ENCODE results near the gene PDCD10. TPM values are rescaled to one million over a fixed set of nuclear protein-coding genes. Genes with fewer than 3 reads are reported as not detected.

The PDCD10 gene
- total RNA-seq, 2 experiments from 2014 or later = 78.7 to 88.7 TPM

DNA sequence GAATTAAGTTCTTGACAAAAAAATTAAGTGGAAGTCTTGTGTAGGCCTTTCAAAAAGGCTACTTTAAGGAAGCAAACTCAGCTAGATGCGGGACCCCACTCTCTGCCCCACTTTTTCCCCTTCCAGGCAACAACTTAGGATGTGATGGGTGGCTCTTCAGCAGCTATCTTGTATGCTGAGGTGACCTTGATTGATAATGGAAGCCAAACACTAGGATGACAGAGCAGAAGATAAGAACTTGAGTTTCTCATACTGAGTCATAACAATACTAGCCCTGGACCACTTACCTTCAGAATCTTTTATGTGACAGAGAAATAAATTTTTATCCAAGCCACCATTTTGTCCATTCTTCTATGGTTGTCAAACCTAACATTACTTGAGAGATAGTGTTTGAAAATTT, 16.1 kb downstream of the PDCD10 start:
- no peak for DNase-seq
- Mint-ChIP-seq H3K9me3 (peaks cover 2% of the 10 kb centered on the region), H3K4me1 (peaks cover 55% of the 10 kb centered on the region), H3K36me3 (peaks cover 64% of the 10 kb centered on the region), H3K27ac (no peak overlapping the region), H3K27me3 (no peaks in the 10 kb centered on the region), H3K4me3 (no peak overlapping the region)

DNA sequence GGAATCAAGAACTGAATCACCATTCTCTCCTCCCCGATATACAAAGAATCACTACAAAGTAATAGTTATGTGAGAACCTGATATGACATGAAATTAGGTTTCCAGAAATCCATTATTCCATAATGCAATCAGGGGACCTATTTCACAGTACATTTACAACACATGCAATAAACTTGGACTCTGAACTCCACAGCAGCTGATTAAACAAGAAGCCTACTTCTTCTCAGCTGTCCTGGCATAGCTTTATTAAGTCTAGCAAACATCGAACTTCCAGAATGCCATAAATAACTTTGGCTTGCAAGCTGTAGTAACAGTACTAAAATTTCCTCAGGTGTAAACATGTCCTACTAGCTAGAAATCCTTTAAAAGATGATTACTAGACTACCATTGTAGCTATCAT, 17.8 kb downstream of the PDCD10 start:
- Mint-ChIP-seq H3K9me3 (peaks cover 2% of the 10 kb centered on the region), H3K4me1 (peaks cover 55% of the 10 kb centered on the region), H3K27ac (no peak overlapping the region), H3K27me3 (no peaks in the 10 kb centered on the region), H3K4me3 (no peak overlapping the region), H3K36me3 (peaks cover 70% of the 10 kb centered on the region)
- no peak for DNase-seq

DNA sequence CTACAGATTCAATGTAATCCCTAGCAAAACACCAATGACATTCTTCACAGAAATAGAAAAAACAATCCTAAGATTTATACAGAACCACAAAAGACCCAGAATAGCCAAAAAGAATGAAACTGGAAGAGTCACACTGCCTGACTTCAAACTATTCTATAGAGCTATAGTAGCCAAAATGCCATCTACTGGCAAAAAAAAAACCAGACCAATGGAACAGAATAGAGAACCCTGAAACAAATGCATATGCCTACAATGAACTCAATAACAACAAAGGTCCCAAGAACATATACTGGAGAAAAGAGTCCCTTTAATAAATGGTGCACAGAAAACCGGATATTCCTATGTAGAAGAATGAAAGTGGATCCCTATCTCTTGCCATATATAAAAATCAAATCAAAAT, 19.8 kb downstream of the PDCD10 start:
- H3K4me1 Mint-ChIP-seq = peaks cover 52% of the 10 kb centered on the region
- H3K27me3 Mint-ChIP-seq = no peaks in the 10 kb centered on the region
- no peak for DNase-seq
- peaks cover 72% of the 10 kb centered on the region for H3K36me3 Mint-ChIP-seq
- no peak overlapping the region for H3K27ac Mint-ChIP-seq
- no peak overlapping the region for H3K4me3 Mint-ChIP-seq
- H3K9me3 Mint-ChIP-seq = peaks cover 2% of the 10 kb centered on the region

DNA sequence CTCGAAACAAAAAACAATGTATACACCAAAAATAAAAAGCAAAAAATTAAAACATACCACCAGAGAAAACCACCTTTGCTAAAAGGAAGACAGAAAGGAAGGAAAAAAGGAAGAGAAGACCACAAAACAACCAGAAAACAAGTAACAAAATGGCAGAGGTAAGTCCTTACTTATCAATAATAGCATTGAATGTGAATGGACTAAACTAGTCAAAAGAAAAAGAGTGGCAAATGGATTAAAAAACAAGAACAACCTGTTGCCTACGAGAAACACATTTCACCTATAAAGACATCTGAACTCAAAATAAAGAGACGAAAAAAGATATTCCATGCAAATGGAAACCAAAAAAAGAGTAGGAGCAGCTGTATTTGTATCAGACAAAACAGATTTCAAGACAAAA, 22.2 kb downstream of the PDCD10 start:
- peaks cover 44% of the 10 kb centered on the region for H3K4me1 Mint-ChIP-seq
- no peak overlapping the region for H3K4me3 Mint-ChIP-seq
- no peak overlapping the region for H3K27ac Mint-ChIP-seq

DNA sequence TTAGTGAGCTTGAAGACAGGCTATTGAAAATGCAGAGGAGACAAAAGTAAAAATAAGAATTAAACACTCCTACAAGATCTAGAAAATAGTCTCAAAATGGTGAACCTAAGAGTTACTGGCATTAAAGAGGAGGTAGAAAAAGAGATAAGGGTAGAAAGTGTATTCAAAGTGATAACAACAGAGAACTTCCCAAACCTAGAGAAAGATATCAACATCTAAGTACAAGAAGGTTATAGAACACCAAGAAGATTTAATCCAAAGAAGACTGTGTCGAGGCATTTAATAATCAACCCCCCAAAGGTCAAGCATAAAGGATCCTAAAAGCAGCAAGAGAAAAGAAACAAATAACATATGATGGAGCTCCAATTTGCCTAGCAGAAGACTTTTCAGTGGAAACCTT, 23.3 kb downstream of the PDCD10 start:
- no peaks in the 10 kb centered on the region for H3K9me3 Mint-ChIP-seq
- no peak overlapping the region for H3K4me3 Mint-ChIP-seq
- DNase-seq = no peak
- no peak overlapping the region for H3K27ac Mint-ChIP-seq
- peaks cover 60% of the 10 kb centered on the region for H3K36me3 Mint-ChIP-seq
- H3K4me1 Mint-ChIP-seq = peaks cover 47% of the 10 kb centered on the region
- H3K27me3 Mint-ChIP-seq = no peaks in the 10 kb centered on the region

More for the DNA sequence above, 22.2 kb downstream of the PDCD10 start:
- no peak for DNase-seq
- Mint-ChIP-seq H3K9me3 (no peaks in the 10 kb centered on the region), H3K36me3 (peaks cover 62% of the 10 kb centered on the region), H3K27me3 (no peaks in the 10 kb centered on the region)

DNA sequence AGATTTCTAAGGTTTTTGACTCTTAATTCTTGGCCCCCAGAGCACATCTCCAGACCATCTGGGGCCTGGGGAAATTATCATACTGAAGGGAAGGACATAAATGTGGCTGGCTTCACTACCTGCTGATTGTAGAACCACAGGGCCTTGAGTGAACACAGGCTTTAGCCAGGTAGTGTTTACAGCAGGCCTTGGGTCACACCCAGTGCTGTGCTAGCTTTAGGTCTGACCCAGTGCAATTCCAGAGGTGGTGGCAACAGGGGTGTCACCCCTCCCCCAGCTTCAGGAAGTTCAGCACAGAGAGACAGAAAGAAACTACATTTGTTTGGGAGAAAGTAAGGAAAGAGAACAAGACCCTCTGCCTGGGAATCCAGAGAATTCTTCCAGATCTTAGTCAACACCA, 24.1 kb downstream of the PDCD10 start:
- H3K36me3 Mint-ChIP-seq = peaks cover 54% of the 10 kb centered on the region
- DNase-seq = no peak

DNA sequence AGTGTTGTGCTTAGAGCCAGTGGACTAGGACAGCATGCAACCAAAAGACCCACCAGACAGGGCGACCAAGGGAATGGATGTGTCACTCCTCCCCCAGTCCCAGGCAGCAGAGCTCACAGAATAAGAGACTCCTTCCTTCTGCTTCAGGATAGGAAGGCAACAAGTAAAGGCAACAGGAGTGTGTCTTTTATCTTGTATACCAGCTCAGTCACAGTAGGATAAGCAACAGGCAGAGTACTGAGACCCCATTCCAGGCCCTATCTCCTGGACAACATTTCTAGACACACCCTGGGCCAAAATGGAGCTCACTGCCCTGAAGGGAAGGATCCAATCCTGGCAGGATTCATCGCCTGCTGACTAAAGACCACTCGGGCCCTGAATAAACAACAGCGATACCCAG, 25.0 kb downstream of the PDCD10 start:
- H3K27ac Mint-ChIP-seq = no peak overlapping the region
- H3K4me1 Mint-ChIP-seq = peaks cover 40% of the 10 kb centered on the region
- H3K4me3 Mint-ChIP-seq = no peak overlapping the region
- DNase-seq = no peak
- no peaks in the 10 kb centered on the region for H3K27me3 Mint-ChIP-seq
- H3K36me3 Mint-ChIP-seq = peaks cover 46% of the 10 kb centered on the region
- no peaks in the 10 kb centered on the region for H3K9me3 Mint-ChIP-seq

More for the DNA sequence above, 24.1 kb downstream of the PDCD10 start:
- H3K27me3 Mint-ChIP-seq = no peaks in the 10 kb centered on the region
- no peak overlapping the region for H3K4me3 Mint-ChIP-seq
- H3K4me1 Mint-ChIP-seq = peaks cover 49% of the 10 kb centered on the region
- H3K27ac Mint-ChIP-seq = no peak overlapping the region
- H3K9me3 Mint-ChIP-seq = no peaks in the 10 kb centered on the region

DNA sequence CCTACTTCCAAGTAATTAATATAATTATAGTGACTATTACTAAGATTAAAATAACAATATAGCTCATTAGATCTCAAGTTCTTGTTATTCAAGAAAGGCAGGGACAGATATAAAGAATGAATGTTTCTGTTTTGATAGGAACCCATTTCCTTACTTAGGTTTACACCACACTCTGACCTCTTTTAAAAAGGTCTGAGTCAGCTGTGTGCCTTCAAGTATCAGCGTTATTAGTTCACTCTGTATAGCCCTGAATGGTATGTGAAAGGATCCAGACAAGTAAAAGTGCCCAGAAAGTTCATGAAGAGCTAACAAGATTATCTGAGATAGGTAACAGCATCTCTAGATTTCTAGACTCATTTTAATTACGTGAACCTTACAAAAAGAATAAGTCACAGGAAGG, 28.9 kb downstream of the PDCD10 start:
- H3K4me3 Mint-ChIP-seq = no peak overlapping the region
- H3K36me3 Mint-ChIP-seq = peaks cover 27% of the 10 kb centered on the region
- H3K27me3 Mint-ChIP-seq = no peaks in the 10 kb centered on the region
- DNase-seq = no peak
- peaks cover 13% of the 10 kb centered on the region for H3K4me1 Mint-ChIP-seq
- H3K27ac Mint-ChIP-seq = no peak overlapping the region
- H3K9me3 Mint-ChIP-seq = no peaks in the 10 kb centered on the region

DNA sequence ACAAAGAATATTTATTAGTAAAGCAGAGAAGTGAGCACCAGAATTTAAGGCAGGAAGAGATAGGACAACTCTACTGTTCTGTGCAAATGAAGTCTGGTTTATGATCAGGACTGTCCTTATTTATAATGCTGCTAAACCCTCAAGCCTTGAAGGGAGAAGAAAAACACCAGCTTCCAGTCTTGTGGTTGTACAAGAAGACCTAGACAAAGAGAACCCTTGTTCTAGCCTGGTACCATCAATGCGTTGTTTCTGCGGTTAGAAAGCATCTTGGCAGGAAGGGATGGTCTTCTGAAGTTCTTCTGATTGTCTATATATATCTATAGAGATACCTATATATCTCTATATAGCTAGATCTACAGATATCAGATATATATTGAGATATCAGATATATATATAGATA, 33.8 kb downstream of the PDCD10 start:
- Mint-ChIP-seq H3K9me3 (no peaks in the 10 kb centered on the region), H3K36me3 (peaks cover 22% of the 10 kb centered on the region)

DNA sequence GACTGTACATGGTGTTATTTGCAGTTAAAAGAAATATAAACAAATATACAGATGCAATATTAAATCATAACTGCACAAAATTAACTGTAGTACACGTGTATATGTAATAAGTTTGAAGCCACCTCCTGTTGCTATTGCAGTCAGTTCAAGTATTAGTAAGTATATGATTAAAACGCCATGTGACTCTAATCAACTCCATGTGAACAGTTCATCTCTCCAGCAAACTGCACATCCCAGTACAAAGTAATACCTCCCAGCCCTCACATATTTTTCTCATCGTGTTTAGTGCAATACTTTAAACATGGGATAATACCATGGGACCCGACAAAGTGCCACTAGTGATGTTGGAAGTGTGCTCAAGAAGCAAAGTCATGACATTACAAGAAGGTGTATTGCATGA, 34.6 kb downstream of the PDCD10 start:
- H3K4me1 Mint-ChIP-seq = peaks cover 12% of the 10 kb centered on the region

More for the DNA sequence above, 33.8 kb downstream of the PDCD10 start:
- Mint-ChIP-seq H3K4me1 (peaks cover 13% of the 10 kb centered on the region), H3K4me3 (no peak overlapping the region), H3K27me3 (no peaks in the 10 kb centered on the region), H3K27ac (no peak overlapping the region)
- DNase-seq = no peak

DNA sequence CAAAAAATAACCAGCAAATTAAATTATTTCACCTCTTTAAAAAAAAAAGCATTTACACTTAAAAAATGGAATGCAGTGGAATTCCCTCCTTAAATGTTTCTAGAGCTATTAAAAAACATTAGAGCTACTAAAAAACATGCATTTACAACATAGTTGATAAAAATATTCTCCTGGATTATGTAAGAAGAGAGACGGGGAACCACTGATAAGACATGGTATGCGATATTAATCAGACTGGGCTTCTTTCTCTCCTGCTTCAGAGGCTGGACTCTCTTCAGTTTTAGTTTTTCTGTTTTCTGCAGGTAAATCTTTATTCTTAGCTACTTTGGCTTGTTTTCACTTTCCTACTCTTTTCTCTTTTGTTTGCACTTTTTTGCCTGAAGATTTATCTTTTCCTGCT, 40.6 kb downstream of the PDCD10 start:
- Mint-ChIP-seq H3K27me3 (no peaks in the 10 kb centered on the region), H3K9me3 (no peaks in the 10 kb centered on the region), H3K4me3 (no peak overlapping the region), H3K4me1 (peaks cover 30% of the 10 kb centered on the region), H3K27ac (no peak overlapping the region), H3K36me3 (peaks cover 21% of the 10 kb centered on the region)
- DNase-seq = no peak

More for the DNA sequence above, 34.6 kb downstream of the PDCD10 start:
- Mint-ChIP-seq H3K4me3 (no peak overlapping the region), H3K27ac (no peak overlapping the region), H3K27me3 (no peaks in the 10 kb centered on the region), H3K9me3 (no peaks in the 10 kb centered on the region), H3K36me3 (peaks cover 25% of the 10 kb centered on the region)
- no peak for DNase-seq

DNA sequence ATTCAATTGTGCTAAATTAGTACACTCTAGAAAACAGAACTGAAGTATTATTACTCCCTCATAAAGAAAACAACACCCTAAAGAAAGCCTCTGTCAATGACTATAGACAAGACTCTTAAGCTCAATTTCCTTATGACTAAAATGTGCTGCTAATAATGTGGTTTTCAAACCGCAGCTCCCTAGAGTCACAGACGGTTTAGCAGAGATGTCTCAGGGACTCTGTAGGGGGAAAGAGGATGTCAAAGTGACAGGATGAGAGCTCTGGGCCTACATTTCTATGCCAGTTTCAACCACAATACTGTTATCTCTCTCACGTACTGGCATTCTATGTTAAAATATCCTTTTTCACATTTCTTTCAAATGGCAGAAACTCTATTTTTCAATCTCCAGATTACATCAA, 43.3 kb downstream of the PDCD10 start:
- Mint-ChIP-seq H3K4me3 (no peak overlapping the region), H3K27me3 (no peaks in the 10 kb centered on the region), H3K27ac (peak overlapping the region; percentile 38), H3K9me3 (no peaks in the 10 kb centered on the region), H3K4me1 (peaks cover 28% of the 10 kb centered on the region), H3K36me3 (peaks cover 22% of the 10 kb centered on the region)
- DNase-seq = peak; percentile 26

DNA sequence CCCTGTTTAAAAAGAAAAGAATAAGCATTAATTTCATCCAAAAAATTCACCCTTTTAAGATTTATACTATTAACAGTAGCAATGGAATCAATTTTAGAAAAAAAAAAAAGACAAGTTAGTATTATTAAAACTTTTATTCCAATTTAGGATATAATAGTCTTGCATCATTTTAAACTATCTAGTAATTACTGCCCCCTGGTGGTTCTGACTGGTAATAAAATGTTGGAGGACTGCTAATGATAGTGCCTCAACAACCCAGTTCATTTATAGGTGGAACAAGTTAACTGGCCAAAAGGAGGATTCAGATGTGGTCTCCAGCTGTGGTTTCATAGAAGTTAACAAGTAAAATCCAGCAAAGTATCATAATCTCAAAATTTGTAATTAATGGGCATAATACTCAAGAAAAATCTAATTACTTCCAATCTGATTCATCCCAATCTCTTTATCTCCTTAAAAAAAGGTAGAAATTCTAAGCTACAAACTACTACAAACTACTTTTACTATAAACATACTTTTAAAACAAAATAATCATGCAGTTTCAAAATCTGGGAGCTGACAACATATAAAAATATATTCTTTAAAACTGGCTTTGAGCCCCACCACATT, 50.2 kb downstream of the PDCD10 start:
- Mint-ChIP-seq H3K9me3 (no peaks in the 10 kb centered on the region), H3K4me3 (no peak overlapping the region), H3K27me3 (no peaks in the 10 kb centered on the region), H3K36me3 (peaks cover 30% of the 10 kb centered on the region), H3K27ac (no peak overlapping the region), H3K4me1 (peaks cover 11% of the 10 kb centered on the region)
- DNase-seq = peak; percentile 13

DNA sequence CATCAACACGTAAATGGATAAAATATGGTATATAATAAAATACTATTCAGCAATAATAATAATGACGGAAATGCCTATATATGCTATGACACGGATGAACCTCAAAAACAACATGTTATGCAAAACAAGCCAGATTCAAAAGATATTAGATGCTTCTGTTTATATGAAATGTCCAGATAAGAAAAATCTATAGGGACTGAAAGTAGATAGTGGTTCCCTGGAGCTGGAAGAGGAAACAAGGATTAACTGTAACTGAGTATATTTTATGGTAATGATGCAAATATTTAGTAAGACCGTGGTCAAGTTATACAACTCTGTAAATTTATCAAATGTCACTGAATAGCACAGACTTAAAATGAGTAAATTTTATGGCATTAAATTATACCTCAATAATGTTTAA, 55.2 kb downstream of the PDCD10 start:
- no peak overlapping the region for H3K4me3 Mint-ChIP-seq
- peaks cover 20% of the 10 kb centered on the region for H3K9me3 Mint-ChIP-seq
- H3K36me3 Mint-ChIP-seq = peaks cover 60% of the 10 kb centered on the region
- no peak overlapping the region for H3K27ac Mint-ChIP-seq
- DNase-seq = no peak
- no peaks in the 10 kb centered on the region for H3K27me3 Mint-ChIP-seq
- H3K4me1 Mint-ChIP-seq = peaks cover 5% of the 10 kb centered on the region

DNA sequence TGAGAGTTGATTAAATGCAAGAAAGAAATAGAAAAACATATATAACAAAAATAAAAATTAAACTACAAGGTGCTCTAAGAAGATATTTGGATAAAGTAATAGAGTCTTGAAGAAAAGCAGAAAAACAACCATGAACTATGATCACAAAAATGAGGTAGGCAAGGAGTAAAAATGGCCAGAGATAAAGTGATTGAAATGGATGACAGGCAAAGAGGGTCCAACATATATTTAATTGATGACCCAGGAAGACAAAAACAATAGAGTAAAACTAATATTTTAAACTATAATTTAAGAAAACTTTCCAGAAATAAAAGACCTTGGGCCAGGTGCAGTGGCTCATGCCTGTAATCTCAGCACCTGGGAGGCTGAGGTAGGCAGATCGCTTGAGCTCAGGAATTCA, 58.8 kb downstream of the PDCD10 start:
- H3K27ac Mint-ChIP-seq = no peak overlapping the region

DNA sequence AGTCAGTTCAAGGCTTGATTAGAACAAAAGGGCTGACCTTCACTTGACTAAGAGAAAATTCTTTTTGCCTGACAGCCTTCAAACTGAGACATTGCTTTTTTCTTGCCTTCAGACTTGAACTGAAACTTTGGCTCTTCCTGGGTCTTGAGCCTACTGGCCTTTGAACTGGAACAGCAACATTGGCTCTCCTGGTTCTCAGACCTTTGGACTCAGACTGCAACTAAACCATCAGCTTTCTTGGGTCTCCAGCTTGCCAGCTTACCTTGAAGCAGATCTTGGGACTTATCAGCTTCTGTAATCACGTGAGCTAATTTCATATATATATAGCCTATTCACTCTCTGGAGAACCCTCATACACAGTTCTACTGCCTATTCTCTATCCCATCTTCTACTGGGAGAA, 61.5 kb downstream of the PDCD10 start:
- H3K9me3 Mint-ChIP-seq = peaks cover 24% of the 10 kb centered on the region
- H3K36me3 Mint-ChIP-seq = peaks cover 58% of the 10 kb centered on the region
- no peak overlapping the region for H3K27ac Mint-ChIP-seq
- no peak overlapping the region for H3K4me3 Mint-ChIP-seq
- H3K4me1 Mint-ChIP-seq = no peaks in the 10 kb centered on the region
- H3K27me3 Mint-ChIP-seq = no peaks in the 10 kb centered on the region
- no peak for DNase-seq

More for the DNA sequence above, 58.8 kb downstream of the PDCD10 start:
- Mint-ChIP-seq H3K36me3 (peaks cover 71% of the 10 kb centered on the region), H3K4me1 (no peaks in the 10 kb centered on the region), H3K4me3 (no peak overlapping the region), H3K9me3 (peaks cover 24% of the 10 kb centered on the region), H3K27me3 (no peaks in the 10 kb centered on the region)
- no peak for DNase-seq

All from activated naive CD8-positive, alpha-beta T cell treated with anti-CD3 and anti-CD28 coated beads for 36 hours (primary cell).